DOHH2 (cell line): ENCODE measurements around the gene MAPK8.

Experiments used
- H3F3A ChIP-seq: fragments of 200-600 bp; sonication (generic), shearing (Covaris generic); 2 replicates; pipeline ENCODE4 v1.6.0; 2016; ENCODE audit warnings: antibody characterized with exemption, mild to moderate bottlenecking; ENCODE audit not compliant: control insufficient read depth, insufficient read depth
- H3K27ac ChIP-seq: fragments of 200-600 bp; sonication (generic); 2 replicates; pipeline ENCODE4 v1.5.1; 2014; ENCODE audit warnings: low read depth, mild to moderate bottlenecking, low read length, moderate library complexity
- H3K27me3 ChIP-seq: fragments of 200-600 bp; sonication (generic); 2 replicates; pipeline ENCODE4 v1.6.1; 2014; ENCODE audit warnings: mild to moderate bottlenecking, low read length, mixed read lengths; ENCODE audit not compliant: control insufficient read depth
- H3K36me3 ChIP-seq: fragments of 200-600 bp; sonication (generic); 2 replicates; pipeline ENCODE4 v1.6.1; 2014; ENCODE audit warnings: mild to moderate bottlenecking, low read length, moderate library complexity, mixed read lengths; ENCODE audit not compliant: control insufficient read depth
- H3K4me1 ChIP-seq: fragments of 200-600 bp; sonication (generic); 2 replicates; pipeline ENCODE4 v1.6.1; 2014; ENCODE audit warnings: mild to moderate bottlenecking, low read length, mixed read lengths; ENCODE audit not compliant: control insufficient read depth
- H3K4me2 ChIP-seq: fragments of 200-600 bp; sonication (generic); 2 replicates; pipeline ENCODE4 v1.6.0; 2014; ENCODE audit warnings: mild to moderate bottlenecking, low read length, moderate library complexity
- H3K4me3 ChIP-seq: fragments of 200-600 bp; sonication (generic); 2 replicates; pipeline ENCODE4 v1.5.1; 2014; ENCODE audit warnings: mild to moderate bottlenecking, low read length, mixed read lengths
- H3K79me2 ChIP-seq: fragments of 200-600 bp; sonication (generic); 2 replicates; pipeline ENCODE4 v1.6.1; 2014; ENCODE audit warnings: mild to moderate bottlenecking, low read length, mixed read lengths; ENCODE audit not compliant: control insufficient read depth
- H3K9me2 ChIP-seq: fragments of 200-600 bp; sonication (generic); replicated peaks from 2 replicates; pipeline ENCODE4 v1.6.1; 2014; ENCODE audit warnings: mild to moderate bottlenecking, low read length, mixed read lengths; ENCODE audit not compliant: control insufficient read depth
- H3K9me3 ChIP-seq: fragments of 200-600 bp; sonication (generic); 2 replicates; pipeline ENCODE4 v1.6.1; 2014; ENCODE audit warnings: antibody characterized with exemption, low read length, mixed read lengths; ENCODE audit not compliant: control insufficient read depth, insufficient read depth
- H4K20me1 ChIP-seq: fragments of 200-600 bp; sonication (generic); 2 replicates; pipeline ENCODE4 v1.6.0; 2014; ENCODE audit warnings: low read depth, mild to moderate bottlenecking, antibody characterized with exemption, low read length, moderate library complexity; ENCODE audit not compliant: control insufficient read depth, insufficient read depth
- CTCF ChIP-seq: fragments of 200-600 bp; sonication (generic); IDR thresholded peaks from one replicate; pipeline ENCODE4 v1.5.1; 2014; ENCODE audit warnings: antibody characterized with exemption, mild to moderate bottlenecking, low read depth, low read length; ENCODE audit not compliant: poor library complexity, severe bottlenecking
- EZH2phosphoT487 ChIP-seq: fragments of 200-600 bp; sonication (generic); IDR thresholded peaks from 2 replicates; pipeline ENCODE4 v1.6.1; 2017; ENCODE audit warnings: borderline replicate concordance, mild to moderate bottlenecking, antibody characterized with exemption, low read length, moderate library complexity, mixed read lengths

MAPK8 gene

GRCh38 chr10:48446785-48447184 lies 140.3 kb downstream of the MAPK8 start:
- H3K9me2 ChIP-seq, result no peaks in the 10 kb centered on the region
- H4K20me1 ChIP-seq, result no peaks in the 10 kb centered on the region
- no peak overlapping the region for H3K4me3 ChIP-seq
- no peaks in the 10 kb centered on the region; the same call in 1 of the 2 replicates for H3K27me3 ChIP-seq
- no peak overlapping the region for H3K27ac ChIP-seq
- H3K36me3 ChIP-seq, result no peaks in the 10 kb centered on the region
- no peaks in the 10 kb centered on the region for H3K9me3 ChIP-seq
- no peak for TF ChIP-seq EZH2phosphoT487
- TF ChIP-seq CTCF, result no peak
- no peaks in the 10 kb centered on the region for H3K79me2 ChIP-seq
- no peak overlapping the region for H3K4me2 ChIP-seq
- no peaks in the 10 kb centered on the region for H3K4me1 ChIP-seq
- H3F3A ChIP-seq, result no peaks in the 10 kb centered on the region

- Histone ChIP-seq H3K27me3 (no peaks in the 10 kb centered on the region; the same call in 1 of the 2 replicates), H3K9me3 (no peaks in the 10 kb centered on the region), H3F3A (no peaks in the 10 kb centered on the region), H3K4me1 (no peaks in the 10 kb centered on the region), H3K4me3 (no peak overlapping the region), H3K9me2 (no peaks in the 10 kb centered on the region), H3K36me3 (no peaks in the 10 kb centered on the region), H3K79me2 (no peaks in the 10 kb centered on the region), H3K27ac (no peak overlapping the region), H3K4me2 (no peak overlapping the region), H4K20me1 (no peaks in the 10 kb centered on the region)
- TF ChIP-seq EZH2phosphoT487, result no peak
- TF ChIP-seq CTCF, result no peak
Observed at GRCh38 chr10:48447356-48448215, 141.1 kb downstream of the MAPK8 start.

- H3K4me1 ChIP-seq, result no peaks in the 10 kb centered on the region
- no peaks in the 10 kb centered on the region; the same call in 1 of the 2 replicates for H3K27me3 ChIP-seq
- H3K9me2 ChIP-seq, result no peaks in the 10 kb centered on the region
- H3K79me2 ChIP-seq, result no peaks in the 10 kb centered on the region
- TF ChIP-seq EZH2phosphoT487 (no peak), CTCF (no peak)
- no peak overlapping the region for H3K27ac ChIP-seq
- no peak overlapping the region for H3K4me2 ChIP-seq
- no peaks in the 10 kb centered on the region for H3K9me3 ChIP-seq
- no peaks in the 10 kb centered on the region for H3F3A ChIP-seq
- H4K20me1 ChIP-seq, result no peaks in the 10 kb centered on the region
- H3K4me3 ChIP-seq, result no peak overlapping the region
- H3K36me3 ChIP-seq, result no peaks in the 10 kb centered on the region
Observed at GRCh38 chr10:48448796-48449195, 142.3 kb downstream of the MAPK8 start.
